Fibroblast of the conjunctiva (primary cell): ENCODE results near the gene RBP7.

Source experiments
- DNase-seq: peaks from one replicate; pipeline ENCODE4 v3.0.0-alpha.2; 2010; ENCODE audit warnings: low read depth

The RBP7 gene

DNA sequence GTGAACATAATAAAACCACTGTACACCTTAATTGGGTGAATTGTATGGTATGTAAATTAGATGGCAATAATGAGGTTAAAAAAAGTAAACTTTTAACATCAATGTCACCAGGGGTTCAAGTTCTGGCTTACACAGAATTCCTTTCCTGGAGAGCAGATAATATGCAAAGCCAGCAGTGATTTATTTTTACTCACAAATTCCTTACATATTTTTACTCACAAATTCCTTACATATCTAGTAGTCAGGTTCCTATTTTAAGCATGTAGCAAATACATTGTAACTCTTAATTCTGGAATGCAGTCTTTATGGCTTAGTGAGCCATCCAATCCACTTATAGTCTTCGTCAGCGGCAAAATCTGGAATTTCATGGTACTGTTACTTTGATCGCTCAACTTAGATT is 34.4 kb downstream of the RBP7 start:
- no peak for DNase-seq

- peak; percentile 96 for DNase-seq
These were observed 35.7 kb downstream of the RBP7 start, which contains the start of gene UBE4B for GRCh38 chr1:10032590-10033358. Gene UBE4B, plus strand, starts transcription at chr1:10032958. Its CDS starts 713 bp downstream, at chr1:10033671.

DNA sequence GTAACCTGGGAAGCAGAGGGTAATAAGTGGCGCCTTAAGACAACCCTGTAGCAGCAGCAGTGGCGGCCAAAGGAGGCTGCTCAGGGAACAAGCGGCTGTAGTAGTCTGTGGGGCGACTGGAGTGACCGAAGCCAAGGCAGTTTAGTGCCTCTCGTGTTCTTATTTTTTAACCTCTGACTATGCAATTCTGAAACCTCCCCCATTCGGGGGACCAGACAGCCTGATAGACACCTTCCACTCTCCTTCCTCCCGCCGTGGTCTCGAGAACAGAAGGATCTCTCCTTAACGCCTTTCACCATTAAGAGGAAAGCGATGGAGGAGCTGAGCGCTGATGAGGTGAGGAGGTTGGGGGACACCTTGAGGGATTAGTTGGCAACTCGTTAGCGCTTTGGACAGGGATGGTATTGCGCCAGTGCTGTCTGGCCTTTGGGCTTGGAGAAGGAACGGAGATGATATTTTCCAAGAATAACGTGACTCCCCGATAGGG is 36.4 kb downstream of the RBP7 start:
- DNase-seq, result no peak

GRCh38 chr1:10042746-10043145 is 45.7 kb downstream of the RBP7 start:
- DNase-seq, result no peak

GRCh38 chr1:10045480-10046355 is 48.7 kb downstream of the RBP7 start:
- DNase-seq, result no peak

DNA sequence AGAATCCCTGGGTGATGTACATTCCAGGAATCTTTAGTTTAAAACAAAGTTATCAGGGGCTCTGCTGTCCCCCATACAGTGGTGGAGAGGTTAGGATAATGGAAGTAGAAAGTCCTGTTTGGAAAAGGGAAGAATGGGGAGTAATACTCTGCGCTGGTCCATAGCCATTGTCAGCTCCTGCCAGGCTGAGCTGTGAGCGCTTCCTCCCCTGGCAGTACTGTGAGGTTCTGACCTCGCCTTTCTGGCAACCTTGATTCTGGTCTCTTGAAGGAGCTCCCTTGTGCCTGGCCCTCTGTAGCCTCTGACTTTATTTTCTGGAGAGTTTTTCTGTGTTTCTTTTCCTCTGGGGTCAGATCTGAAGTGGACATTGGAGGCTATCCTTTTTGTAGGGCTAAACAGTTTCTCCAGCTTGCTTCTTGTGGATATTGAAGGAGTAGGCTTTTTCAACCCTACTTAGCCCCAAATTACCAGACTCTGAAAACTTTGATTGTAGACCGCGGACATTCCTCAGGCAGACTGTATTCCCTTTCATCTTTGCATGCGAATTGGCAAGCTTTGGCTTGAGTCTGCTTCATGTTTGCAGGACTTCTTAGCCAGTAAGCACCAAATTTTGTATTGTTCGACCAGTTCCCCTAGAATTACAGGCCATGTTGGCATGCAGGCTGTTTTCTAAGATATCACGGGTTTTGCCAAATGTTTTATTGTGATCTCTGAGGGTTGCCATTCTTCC is 49.5 kb downstream of the RBP7 start:
- DNase-seq, result no peak

GRCh38 chr1:10048601-10049000 is 51.6 kb downstream of the RBP7 start:
- DNase-seq, result no peak

DNA sequence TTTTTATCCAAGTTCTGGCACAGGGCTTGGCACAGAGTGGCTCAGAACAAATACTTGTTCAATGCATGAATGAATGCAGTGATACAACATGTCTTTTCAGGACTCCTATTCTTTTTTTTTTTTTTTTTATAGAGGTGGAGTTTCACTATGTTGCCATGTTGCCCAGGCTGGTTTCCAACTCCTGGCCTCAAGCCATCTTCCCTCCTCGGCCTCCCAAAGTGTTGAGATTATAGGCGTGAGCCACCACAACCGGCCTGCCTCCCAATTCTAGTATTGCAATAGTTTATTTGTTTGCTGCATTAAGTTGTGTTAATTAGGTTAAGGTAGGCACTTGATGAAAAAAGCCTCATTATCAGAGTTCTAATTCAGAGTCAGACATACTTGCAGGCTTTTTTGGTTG is 53.6 kb downstream of the RBP7 start:
- no peak for DNase-seq

GRCh38 chr1:10051656-10052055 is 54.6 kb downstream of the RBP7 start:
- DNase-seq, result no peak

- DNase-seq, result no peak
These were observed 55.3 kb downstream of the RBP7 start for GRCh38 chr1:10052347-10052746.

GRCh38 chr1:10054465-10054864 is 57.4 kb downstream of the RBP7 start:
- DNase-seq, result no peak

DNA sequence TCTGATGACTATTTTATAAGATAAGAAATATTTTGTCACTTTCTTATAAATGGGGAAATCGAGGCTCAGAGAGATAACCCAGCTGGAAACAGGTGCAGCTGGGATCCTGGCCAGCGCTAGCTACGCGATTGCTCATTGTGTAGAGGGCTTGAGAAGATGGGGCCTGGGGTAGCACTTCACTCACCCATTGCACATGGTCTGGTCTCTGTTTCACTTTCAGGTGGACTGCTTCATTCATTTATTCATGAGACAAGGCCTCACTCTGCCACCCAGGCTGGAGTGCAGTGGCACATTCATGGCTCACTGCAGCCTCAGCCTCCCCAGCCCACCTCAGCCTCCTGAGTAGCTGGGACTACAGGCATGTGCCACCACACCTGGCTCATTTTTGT is 59.6 kb downstream of the RBP7 start:
- no peak for DNase-seq

DNA sequence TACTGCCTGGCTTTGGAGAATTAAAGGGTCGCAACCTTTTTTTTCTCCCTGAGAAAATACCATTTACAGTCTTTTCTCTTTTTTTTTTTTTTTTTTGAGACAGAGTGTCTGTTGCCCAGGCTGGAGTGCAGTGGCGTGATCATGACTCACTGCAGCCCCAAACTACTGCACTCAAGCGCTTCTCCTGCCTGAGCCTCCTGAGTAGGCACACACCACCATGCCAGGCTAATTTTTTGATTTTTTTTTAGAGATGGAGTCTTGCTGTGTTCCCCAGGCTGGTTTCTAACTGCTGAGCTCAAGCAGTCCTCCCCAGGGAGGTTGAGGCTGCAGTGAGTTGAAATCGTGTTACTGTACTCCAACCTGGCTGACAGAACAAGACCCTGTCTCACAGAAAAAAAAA is 60.3 kb downstream of the RBP7 start:
- DNase-seq, result no peak

GRCh38 chr1:10057796-10058195 is 60.8 kb downstream of the RBP7 start:
- no peak for DNase-seq

- no peak for DNase-seq
These were observed 62.3 kb downstream of the RBP7 start for GRCh38 chr1:10059342-10059718.

DNA sequence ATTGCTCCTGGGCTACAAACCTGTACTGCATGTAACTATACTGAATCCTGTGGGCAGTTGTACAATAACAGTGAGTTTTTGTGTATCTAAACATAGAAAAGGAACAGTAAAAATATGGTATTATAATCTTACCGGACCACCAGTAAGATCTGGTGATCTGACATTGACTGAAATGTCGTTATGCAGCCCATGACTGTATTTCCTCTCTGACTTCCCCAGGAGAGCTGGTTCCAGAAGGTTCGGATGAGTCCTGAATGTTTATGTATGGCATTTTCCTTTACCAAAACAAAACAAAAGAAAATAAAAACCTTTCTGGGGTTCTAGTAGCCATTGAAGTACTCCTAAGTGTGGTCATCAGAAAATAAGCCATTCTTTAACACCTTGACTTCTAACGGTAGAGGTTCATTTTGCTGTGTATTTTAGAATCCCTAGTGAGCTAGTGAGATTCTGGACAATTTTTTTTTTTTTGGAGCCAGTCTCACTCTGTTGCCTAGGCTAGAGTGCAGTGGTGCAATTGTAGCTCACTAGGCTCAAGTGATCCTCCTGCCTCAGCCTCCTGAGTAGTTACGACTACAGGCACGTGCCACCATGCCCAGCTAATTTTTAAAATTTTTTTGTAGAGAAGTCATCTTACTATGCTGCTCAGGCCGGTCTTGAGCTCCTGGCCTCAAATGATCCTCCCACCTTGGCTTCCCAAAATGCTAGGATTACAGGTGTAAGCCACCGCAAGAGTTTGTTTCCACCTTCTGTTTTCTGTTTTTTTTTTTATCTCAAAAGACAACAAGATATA is 63.5 kb downstream of the RBP7 start:
- no peak for DNase-seq

GRCh38 chr1:10061276-10061675 is 64.2 kb downstream of the RBP7 start:
- no peak for DNase-seq

DNA sequence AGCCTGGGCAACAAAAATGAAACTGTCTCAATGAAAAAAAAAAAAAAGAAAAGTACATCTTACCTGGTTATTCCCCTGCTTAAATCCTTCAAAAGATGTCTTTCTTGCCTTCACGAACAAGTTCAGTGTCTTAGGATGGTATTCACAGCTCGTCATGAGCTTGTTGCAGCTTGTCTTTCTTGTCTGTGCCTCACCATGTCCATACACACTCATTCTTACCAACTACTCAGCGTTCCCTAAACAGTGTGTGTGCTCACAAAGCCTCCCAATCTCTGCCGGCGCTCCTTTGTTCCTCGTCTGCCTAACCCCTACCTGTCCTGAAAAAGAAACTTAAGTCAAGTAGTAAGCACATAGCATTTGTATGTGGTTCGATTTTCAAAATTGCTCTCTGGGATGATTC is 66.8 kb downstream of the RBP7 start:
- DNase-seq, result no peak

GRCh38 chr1:10064416-10065343 is 67.7 kb downstream of the RBP7 start:
- DNase-seq, result no peak

DNA sequence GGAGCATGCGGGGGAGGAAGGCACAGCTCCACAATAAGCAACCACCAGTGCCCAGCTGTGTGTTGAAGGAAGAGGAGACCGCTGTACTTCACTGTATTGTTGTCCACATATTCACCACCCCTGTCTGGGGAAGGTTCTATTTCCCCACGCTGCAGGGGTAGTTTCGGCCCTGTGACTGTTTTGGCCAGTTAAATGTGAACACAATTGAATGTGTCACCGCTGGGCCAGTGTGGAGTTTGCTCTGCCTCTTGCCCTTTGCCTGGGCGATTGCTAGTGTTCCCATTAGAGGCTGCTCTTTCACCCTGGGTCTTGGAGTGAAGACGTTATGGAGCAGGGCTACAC is 68.3 kb downstream of the RBP7 start:
- no peak for DNase-seq
